HTR-8/SVneo (cell line): ENCODE data around the gene IL17A.

ENCODE experiments used
- DNase-seq: peaks from one replicate; pipeline ENCODE4 v3.0.0; 2011; ENCODE audit warnings: low spot score, mixed read lengths; ENCODE audit not compliant: insufficient read length
- FAIRE-seq: peaks from 2 replicates; lab custom pipeline; 2011; peaks lifted over from hg19 to GRCh38; lab: Jason Lieb, UNC

IL17A gene

GRCh38 chr6:52209770-52210169 lies 23.6 kb downstream of the IL17A start:
- DNase-seq (no peak), FAIRE-seq (no peak)

GRCh38 chr6:52210227-52210626 lies 24.1 kb downstream of the IL17A start:
- FAIRE-seq, result no peak
- DNase-seq, result no peak

GRCh38 chr6:52213127-52213526 lies 27.0 kb downstream of the IL17A start:
- DNase-seq, result no peak
- FAIRE-seq, result no peak

GRCh38 chr6:52215787-52216186 lies 29.6 kb downstream of the IL17A start:
- DNase-seq (no peak), FAIRE-seq (no peak)

- FAIRE-seq, result peak; percentile 40
- no peak for DNase-seq
Observed at GRCh38 chr6:52216932-52217575, 30.9 kb downstream of the IL17A start.

GRCh38 chr6:52217761-52218160 lies 31.6 kb downstream of the IL17A start:
- DNase-seq (no peak), FAIRE-seq (no peak)

GRCh38 chr6:52221302-52221701 lies 35.1 kb downstream of the IL17A start:
- DNase-seq (no peak), FAIRE-seq (no peak)

GRCh38 chr6:52227495-52227894 lies 41.3 kb downstream of the IL17A start:
- DNase-seq (no peak), FAIRE-seq (peak; percentile 31)

GRCh38 chr6:52230685-52231084 lies 44.5 kb downstream of the IL17A start:
- FAIRE-seq (no peak), DNase-seq (no peak)

GRCh38 chr6:52231406-52232127 lies 45.4 kb downstream of the IL17A start:
- DNase-seq, result no peak
- FAIRE-seq, result no peak

GRCh38 chr6:52233005-52233404 lies 46.8 kb downstream of the IL17A start:
- FAIRE-seq, result no peak

GRCh38 chr6:52233975-52234823 lies 48.0 kb downstream of the IL17A start:
- peak; percentile 38 for FAIRE-seq

More at GRCh38 chr6:52233005-52233404, 46.8 kb downstream of the IL17A start:
- DNase-seq, result no peak

More at GRCh38 chr6:52233975-52234823, 48.0 kb downstream of the IL17A start:
- DNase-seq, result peak; percentile 63
